Naive B cell (primary cell): ENCODE measurements around the gene KIF2C. TPM values are rescaled to one million over a fixed set of nuclear protein-coding genes. Genes with fewer than 3 reads are reported as not detected.
"Not testable (repeated sequence)": the region's sequence is repeated elsewhere in the genome, so short reads cannot be mapped to it uniquely, and the experiment has no call there.

ENCODE experiments used
- ATAC-seq, 2 donors: fragments of 150-1000 bp; cut with Tn5 transposase; 2 replicates each; pipeline ENCODE4 v1.10.0; 2021; ENCODE audit warnings: low read depth in 2 of 2, mild to moderate bottlenecking in 2 of 2, moderate library complexity in 2 of 2
- DNase-seq: peaks from one replicate; pipeline ENCODE4 v3.0.0; 2022
- H3K27ac Mint-ChIP-seq, 6 donors: one replicate each; pipeline ENCODE4 v1.8.0; 2020 to 2022; ENCODE audit warnings: mild to moderate bottlenecking in 6 of 6, mixed read lengths in 6 of 6, moderate library complexity in 5 of 6, inconsistent platforms in 2 of 6
- H3K27me3 Mint-ChIP-seq, 3 donors: one replicate each; pipeline ENCODE4 v1.8.0; 2021 to 2022; ENCODE audit warnings: mixed read lengths in 3 of 3, mild to moderate bottlenecking in 1 of 3
- H3K36me3 Mint-ChIP-seq, 2 donors: one replicate each; pipeline ENCODE4 v1.8.0; 2020 to 2022; ENCODE audit warnings: mixed read lengths in 2 of 2, inconsistent platforms in 1 of 2, mild to moderate bottlenecking in 1 of 2
- H3K4me1 Mint-ChIP-seq, 3 donors: one replicate each; pipeline ENCODE4 v1.8.0; 2020 to 2022; ENCODE audit warnings: mixed read lengths in 3 of 3, inconsistent platforms in 1 of 3, mild to moderate bottlenecking in 1 of 3, moderate library complexity in 1 of 3
- H3K4me3 Mint-ChIP-seq, 8 donors: one replicate each; pipeline ENCODE4 v1.8.0; 2020 to 2022; ENCODE audit warnings: mild to moderate bottlenecking in 8 of 8, mixed read lengths in 8 of 8, moderate library complexity in 8 of 8, inconsistent platforms in 2 of 8
- H3K9me3 Mint-ChIP-seq, 7 donors: one replicate each; pipeline ENCODE4 v1.8.0; 2020 to 2022; ENCODE audit warnings: mixed read lengths in 7 of 7, mild to moderate bottlenecking in 5 of 7, inconsistent platforms in 2 of 7, moderate library complexity in 1 of 7
- polyA plus RNA-seq, 6 donors: library from polyadenylated mRNA; unstranded; fragments of 300-500 nt; fragmentation: Illumina TruSeq; gene quantifications; one replicate each; pipeline ENCODE4 v1.2.3, GENCODE V29; 2021; ENCODE audit warnings: low read depth in 6 of 6

The KIF2C gene
- under 1 TPM in 4 of 6 donors, not detected in 2; 0.23 to 0.85 (median 0.33) TPM for polyA plus RNA-seq

DNA sequence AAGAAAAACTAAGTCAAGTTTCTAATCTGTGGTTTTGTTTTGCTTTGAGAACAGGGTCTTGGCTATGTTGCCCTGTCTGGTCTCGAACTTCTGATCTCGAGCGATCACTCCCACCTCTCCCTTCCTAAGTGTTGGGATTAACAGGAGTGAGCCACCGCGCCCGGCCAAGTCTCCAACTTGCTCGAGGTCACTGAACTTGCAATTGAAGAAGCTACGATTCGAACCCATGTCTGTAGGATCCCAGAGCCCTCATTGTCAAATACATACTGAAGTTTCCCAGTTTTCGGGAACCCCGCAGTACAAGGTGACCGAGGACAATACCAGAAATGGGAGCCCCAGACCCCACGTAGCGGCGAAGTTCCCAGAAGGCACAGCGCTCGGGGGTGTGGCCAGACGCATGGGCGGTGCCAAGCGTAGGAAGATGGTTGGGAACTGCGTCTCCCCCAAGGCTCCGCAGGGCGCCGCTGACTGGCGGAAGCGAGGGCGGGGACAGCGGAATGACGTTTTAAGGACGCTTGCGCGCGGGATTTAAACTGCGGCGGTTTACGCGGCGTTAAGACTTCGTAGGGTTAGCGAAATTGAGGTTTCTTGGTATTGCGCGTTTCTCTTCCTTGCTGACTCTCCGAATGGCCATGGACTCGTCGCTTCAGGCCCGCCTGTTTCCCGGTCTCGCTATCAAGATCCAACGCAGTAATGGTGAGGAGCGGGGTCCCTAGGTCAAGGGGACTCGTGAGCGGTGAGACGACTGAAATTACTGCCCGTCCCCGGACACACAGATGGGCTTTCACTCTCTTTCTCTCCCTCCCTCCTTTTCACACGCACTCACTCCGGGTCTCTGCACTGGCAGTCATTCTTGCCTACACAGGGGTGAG, at the start of gene KIF2C:
Gene KIF2C, plus strand, starts transcription at position 531 of the 872 bp plus-strand sequence. Its CDS starts 96 bp downstream, at position 627.
- DNase-seq (peak; percentile 93), ATAC-seq (peak; percentile 100)
- peak within 1 kb of the TSS; percentile 78 to 97 (median 93) for H3K27ac Mint-ChIP-seq
- H3K27me3 Mint-ChIP-seq, result no peaks in the 10 kb centered on the region
- no peaks in the 10 kb centered on the region for H3K9me3 Mint-ChIP-seq
- H3K4me3 Mint-ChIP-seq, result peak within 1 kb of the TSS; percentile 85 to 97 (median 94)
- H3K36me3 Mint-ChIP-seq, result no peaks in the 10 kb centered on the region
- H3K4me1 Mint-ChIP-seq, result peaks cover 6 to 26% (median 11%) of the 10 kb centered on the region in 3 donors

DNA sequence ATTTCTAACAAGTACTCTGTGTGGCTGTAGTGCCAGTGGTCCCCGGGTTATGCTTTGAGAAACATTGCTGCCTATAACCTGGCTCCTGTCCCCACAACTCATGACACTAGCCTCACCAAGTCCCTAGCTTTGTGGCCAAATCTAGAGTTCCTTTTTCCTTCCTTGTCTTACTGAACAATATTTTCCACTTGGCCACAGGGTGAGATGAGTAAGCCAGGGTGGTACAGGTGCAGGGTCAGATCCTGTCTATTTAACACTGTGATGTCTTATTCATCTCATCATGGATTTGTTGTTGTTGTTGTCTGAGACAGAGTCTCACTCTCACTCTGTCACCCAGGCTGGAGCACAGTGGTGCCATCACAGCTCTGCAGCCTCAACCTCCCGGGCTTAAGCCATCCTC, 46.5 kb upstream of the KIF2C start:
- Mint-ChIP-seq H3K4me3 (no peak overlapping the region), H3K9me3 (no peaks in the 10 kb centered on the region), H3K36me3 (no peaks in the 10 kb centered on the region), H3K27me3 (peaks cover 0 to 5% (median 0%) of the 10 kb centered on the region in 3 donors), H3K27ac (peak overlapping the region in 2 of 6 donors; percentile 17 to 25), H3K4me1 (peaks cover 38 to 47% (median 44%) of the 10 kb centered on the region in 3 donors)
- ATAC-seq (no peak), DNase-seq (no peak)

- Mint-ChIP-seq H3K9me3 (no peaks in the 10 kb centered on the region), H3K36me3 (no peaks in the 10 kb centered on the region), H3K4me1 (peaks cover 40 to 55% (median 48%) of the 10 kb centered on the region in 3 donors), H3K4me3 (peak overlapping the region in 1 of 8 donors; percentile 61), H3K27ac (peak overlapping the region in 2 of 6 donors; percentile 77 to 95), H3K27me3 (peaks cover 0 to 5% (median 0%) of the 10 kb centered on the region in 3 donors)
- no peak for ATAC-seq
- no peak for DNase-seq
Measured at GRCh38 chr1:44693900-44694299, 45.7 kb upstream of the KIF2C start.

DNA sequence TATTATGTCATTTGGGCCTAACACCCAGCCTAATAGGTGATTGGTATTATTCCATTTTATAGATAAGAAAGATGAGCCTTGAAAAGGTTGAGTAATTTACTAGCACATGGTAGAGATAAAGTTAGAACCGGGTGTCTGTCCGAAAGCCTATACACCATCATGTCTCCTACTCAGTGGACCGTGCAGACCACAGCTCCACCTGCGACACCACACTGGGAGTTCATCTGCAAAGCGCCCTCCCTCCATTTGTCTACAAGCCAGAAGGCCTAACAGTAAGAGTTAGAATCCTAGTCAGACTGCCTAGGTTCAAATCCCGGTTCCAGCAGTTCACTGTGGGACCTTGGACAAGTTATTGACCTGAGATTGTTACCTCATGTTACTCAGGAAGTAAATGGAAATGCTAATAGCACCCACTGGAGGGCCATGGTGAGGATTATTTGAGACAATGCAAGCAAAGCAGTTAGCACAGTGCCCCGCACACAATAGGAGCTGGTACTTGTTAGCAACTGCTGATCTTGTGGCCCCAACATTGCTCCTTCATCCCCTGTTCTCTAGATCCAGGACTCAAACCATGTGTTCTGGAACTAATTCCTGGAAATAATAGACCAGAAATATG, 44.7 kb upstream of the KIF2C start:
- H3K4me1 Mint-ChIP-seq, result peaks cover 40 to 56% (median 48%) of the 10 kb centered on the region in 3 donors
- no peaks in the 10 kb centered on the region for H3K9me3 Mint-ChIP-seq
- ATAC-seq (peak; percentile 73 to 83), DNase-seq (peak; percentile 40)
- H3K27me3 Mint-ChIP-seq, result peaks cover 0 to 5% (median 0%) of the 10 kb centered on the region in 3 donors
- H3K27ac Mint-ChIP-seq, result peak overlapping the region in 5 of 6 donors; percentile 5 to 75 (median 15)
- H3K36me3 Mint-ChIP-seq, result no peaks in the 10 kb centered on the region
- H3K4me3 Mint-ChIP-seq, result peak overlapping the region in 6 of 8 donors; percentile 22 to 66 (median 42)

GRCh38 chr1:44695671-44696070, 44.0 kb upstream of the KIF2C start:
- Mint-ChIP-seq H3K27me3 (peaks cover 0 to 5% (median 0%) of the 10 kb centered on the region in 3 donors), H3K9me3 (no peaks in the 10 kb centered on the region), H3K4me3 (peak overlapping the region in 2 of 8 donors; percentile 30 to 43), H3K27ac (no peak overlapping the region), H3K36me3 (no peaks in the 10 kb centered on the region), H3K4me1 (peaks cover 36 to 56% (median 48%) of the 10 kb centered on the region in 3 donors)
- DNase-seq (no peak), ATAC-seq (no peak)

DNA sequence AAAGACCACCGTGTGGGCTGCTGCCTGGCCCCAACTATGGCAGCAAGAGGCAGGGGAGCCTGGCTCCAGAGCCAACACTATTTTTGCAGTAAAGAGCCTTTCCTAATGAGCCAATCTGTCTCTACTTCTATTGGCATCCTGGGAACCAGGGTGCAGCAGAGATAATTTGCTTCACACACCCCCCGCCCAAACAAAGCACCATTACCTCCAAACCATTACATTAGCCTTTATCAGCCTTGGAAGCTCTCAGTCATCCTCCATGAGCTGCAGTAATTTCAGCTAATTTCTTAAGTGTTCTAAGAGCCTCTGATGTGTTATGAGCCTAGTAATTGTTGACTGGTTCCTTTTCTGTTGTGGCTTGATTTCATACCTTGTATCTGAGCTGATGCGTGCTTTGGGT, 43.5 kb upstream of the KIF2C start:
- peaks cover 0 to 5% (median 0%) of the 10 kb centered on the region in 3 donors for H3K27me3 Mint-ChIP-seq
- H3K4me3 Mint-ChIP-seq, result peak overlapping the region in 1 of 8 donors; percentile 79
- peak overlapping the region in 1 of 6 donors; percentile 82 for H3K27ac Mint-ChIP-seq

DNA sequence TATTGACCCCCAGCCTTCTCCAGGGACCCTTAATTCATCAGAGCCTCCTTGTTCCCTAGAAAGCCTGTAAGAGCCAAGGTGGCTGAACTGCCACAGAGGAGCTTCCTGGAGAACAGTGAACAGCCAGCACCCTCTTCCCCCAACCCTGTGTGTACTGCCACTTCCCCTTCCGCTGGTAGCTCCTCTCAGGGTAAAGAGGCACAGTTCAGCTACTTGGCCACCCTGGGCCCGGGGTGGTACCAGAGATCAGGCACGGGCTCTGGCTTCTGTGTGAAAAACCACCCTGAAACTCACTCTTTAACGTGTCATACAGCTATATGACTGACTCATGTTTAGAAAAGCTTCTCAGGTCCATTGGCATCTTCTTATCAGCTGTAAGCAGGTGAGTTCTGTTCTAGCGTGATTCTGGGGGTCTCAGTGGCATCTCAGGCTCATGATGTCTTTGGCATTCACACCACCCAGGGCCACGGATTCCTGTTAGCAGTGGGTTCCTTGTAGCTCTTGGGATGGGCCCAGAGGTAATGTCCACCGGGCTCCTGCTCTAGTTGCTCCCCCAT, 42.8 kb upstream of the KIF2C start:
- peak overlapping the region in 7 of 8 donors; percentile 15 to 81 (median 63) for H3K4me3 Mint-ChIP-seq
- H3K4me1 Mint-ChIP-seq, result peaks cover 36 to 58% (median 48%) of the 10 kb centered on the region in 3 donors
- peak overlapping the region; percentile 37 to 87 (median 76) for H3K27ac Mint-ChIP-seq
- H3K36me3 Mint-ChIP-seq, result no peaks in the 10 kb centered on the region
- no peaks in the 10 kb centered on the region for H3K9me3 Mint-ChIP-seq
- ATAC-seq, result peak; percentile 80 to 82
- no peaks in the 10 kb centered on the region for H3K27me3 Mint-ChIP-seq
- peak; percentile 51 for DNase-seq

More for the DNA sequence above, 43.5 kb upstream of the KIF2C start:
- no peaks in the 10 kb centered on the region for H3K9me3 Mint-ChIP-seq
- ATAC-seq (no peak), DNase-seq (no peak)
- H3K4me1 Mint-ChIP-seq, result peaks cover 36 to 57% (median 48%) of the 10 kb centered on the region in 3 donors
- H3K36me3 Mint-ChIP-seq, result no peaks in the 10 kb centered on the region

DNA sequence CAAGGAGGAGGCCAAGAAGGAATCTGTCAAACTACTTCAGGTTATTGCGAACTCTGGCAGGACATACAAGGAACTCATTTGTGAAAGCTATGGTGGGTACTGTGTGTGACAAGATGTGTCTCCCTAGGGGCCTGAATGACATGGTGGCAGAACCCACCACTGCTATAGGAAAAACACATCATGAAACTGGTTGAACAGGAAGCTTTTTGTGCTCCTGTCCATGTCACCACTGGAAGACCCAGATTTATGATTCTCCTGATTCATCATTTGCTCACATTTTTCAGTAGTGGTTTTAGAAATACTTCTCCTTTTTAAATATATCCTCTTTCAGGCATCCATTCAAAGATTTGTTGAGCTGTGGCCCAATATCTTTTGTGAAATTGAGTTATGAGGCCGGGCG, 41.5 kb upstream of the KIF2C start:
- H3K36me3 Mint-ChIP-seq, result no peaks in the 10 kb centered on the region
- H3K4me3 Mint-ChIP-seq, result peak overlapping the region in 6 of 8 donors; percentile 11 to 73 (median 52)
- no peaks in the 10 kb centered on the region for H3K27me3 Mint-ChIP-seq
- DNase-seq (peak; percentile 41), ATAC-seq (peak; percentile 54 to 61)
- H3K27ac Mint-ChIP-seq, result peak overlapping the region in 4 of 6 donors; percentile 41 to 86 (median 74)
- H3K9me3 Mint-ChIP-seq, result no peaks in the 10 kb centered on the region
- peaks cover 35 to 58% (median 48%) of the 10 kb centered on the region in 3 donors for H3K4me1 Mint-ChIP-seq

- not testable (repeated sequence) for ATAC-seq, H3K27ac Mint-ChIP-seq, H3K9me3 Mint-ChIP-seq, H3K27me3 Mint-ChIP-seq, DNase-seq, H3K36me3 Mint-ChIP-seq, H3K4me3 Mint-ChIP-seq
- H3K4me1 Mint-ChIP-seq, result peaks cover 29 to 49% (median 42%) of the 10 kb centered on the region in 3 donors
Measured at GRCh38 chr1:44699375-44699774, 40.3 kb upstream of the KIF2C start.

DNA sequence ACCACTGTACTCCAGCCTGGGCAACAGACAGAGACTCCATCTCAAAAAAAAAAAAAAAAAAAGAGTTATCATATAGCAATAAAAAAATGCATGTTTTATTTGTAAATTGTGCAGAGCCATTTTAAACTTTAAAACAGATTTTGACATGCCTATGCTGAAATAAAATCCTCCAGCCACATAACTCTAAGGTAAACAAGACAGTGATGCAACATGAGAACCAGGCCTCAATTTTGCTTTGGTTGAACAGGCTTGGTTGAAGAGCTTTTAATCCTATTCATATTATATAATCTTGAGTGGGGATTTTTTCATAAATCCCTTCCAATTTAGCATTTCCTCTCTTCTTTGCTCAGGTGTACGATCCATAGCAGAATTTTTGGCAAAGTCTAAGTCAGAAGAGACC, 39.1 kb upstream of the KIF2C start:
- DNase-seq, result no peak
- no peaks in the 10 kb centered on the region for H3K9me3 Mint-ChIP-seq
- H3K27ac Mint-ChIP-seq, result no peak overlapping the region
- H3K27me3 Mint-ChIP-seq, result no peaks in the 10 kb centered on the region
- ATAC-seq, result no peak
- peaks cover 20 to 37% (median 30%) of the 10 kb centered on the region in 3 donors for H3K4me1 Mint-ChIP-seq
- H3K36me3 Mint-ChIP-seq, result no peaks in the 10 kb centered on the region
- H3K4me3 Mint-ChIP-seq, result no peak overlapping the region

GRCh38 chr1:44701141-44701573, 38.5 kb upstream of the KIF2C start:
- Mint-ChIP-seq H3K36me3 (no peaks in the 10 kb centered on the region), H3K27me3 (no peaks in the 10 kb centered on the region), H3K4me1 (peaks cover 20 to 31% (median 24%) of the 10 kb centered on the region in 3 donors), H3K27ac (no peak overlapping the region), H3K4me3 (no peak overlapping the region), H3K9me3 (no peaks in the 10 kb centered on the region)
- DNase-seq (no peak), ATAC-seq (no peak)

DNA sequence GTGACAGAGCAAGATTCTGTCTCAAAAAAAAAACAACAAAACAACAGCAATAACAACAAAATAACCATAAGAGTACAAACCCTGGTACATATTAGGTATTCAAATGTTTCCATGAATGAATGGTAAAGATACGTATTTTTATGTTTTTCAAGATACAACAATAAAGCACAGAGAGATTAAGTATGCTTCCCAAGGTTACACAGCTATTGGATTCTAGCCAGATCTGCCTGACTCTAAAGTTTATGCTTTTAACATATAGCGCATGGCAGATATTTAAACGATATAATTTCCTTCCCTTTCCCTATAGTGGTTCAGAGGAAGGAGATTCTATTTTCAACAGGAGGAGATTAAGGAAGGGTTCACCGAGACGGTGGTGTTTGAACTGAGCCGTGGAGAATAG, 34.2 kb upstream of the KIF2C start:
- H3K27ac Mint-ChIP-seq, result peak overlapping the region in 2 of 6 donors; percentile 13 to 70

DNA sequence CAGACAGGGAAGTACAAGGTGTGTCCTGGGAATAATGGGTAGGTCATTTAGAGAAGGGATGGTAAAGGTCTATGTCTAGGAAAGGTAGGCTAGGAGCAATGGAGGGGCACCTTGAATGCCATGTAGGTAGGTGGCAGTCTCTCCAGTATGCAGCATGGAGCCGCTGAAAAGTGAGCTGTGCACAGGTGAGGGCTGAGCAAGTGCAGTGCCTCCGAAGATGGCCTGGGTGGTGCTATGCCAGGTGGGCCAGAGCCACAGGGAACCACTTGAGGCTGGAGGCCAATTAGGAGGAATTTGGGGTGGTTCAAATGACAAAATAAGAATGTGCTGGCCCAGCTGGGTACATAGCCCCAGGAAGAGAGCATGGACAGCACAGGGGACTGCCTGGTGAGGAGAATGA, 33.7 kb upstream of the KIF2C start:
- peak overlapping the region in 1 of 6 donors; percentile 70 for H3K27ac Mint-ChIP-seq
- ATAC-seq (no peak), DNase-seq (no peak)
- H3K36me3 Mint-ChIP-seq, result no peaks in the 10 kb centered on the region
- H3K27me3 Mint-ChIP-seq, result no peaks in the 10 kb centered on the region
- no peaks in the 10 kb centered on the region for H3K9me3 Mint-ChIP-seq
- H3K4me3 Mint-ChIP-seq, result no peak overlapping the region
- H3K4me1 Mint-ChIP-seq, result peaks cover 14 to 25% (median 18%) of the 10 kb centered on the region in 3 donors

More for the DNA sequence above, 34.2 kb upstream of the KIF2C start:
- ATAC-seq, result no peak
- Mint-ChIP-seq H3K36me3 (no peaks in the 10 kb centered on the region), H3K4me3 (no peak overlapping the region), H3K9me3 (no peaks in the 10 kb centered on the region), H3K4me1 (peaks cover 14 to 22% (median 18%) of the 10 kb centered on the region in 3 donors), H3K27me3 (no peaks in the 10 kb centered on the region)
- no peak for DNase-seq
